NCI-H524 (cell line): ENCODE results near the gene IVD.
"Not testable (repeated sequence)": the region's sequence is repeated elsewhere in the genome, so short reads cannot be mapped to it uniquely, and the experiment has no call there.

ENCODE experiments used
- DNase-seq, 2 experiments: peaks; one replicate each; lab custom pipeline; 2025; lab: John Stamatoyannopoulos, UW

IVD gene

DNA sequence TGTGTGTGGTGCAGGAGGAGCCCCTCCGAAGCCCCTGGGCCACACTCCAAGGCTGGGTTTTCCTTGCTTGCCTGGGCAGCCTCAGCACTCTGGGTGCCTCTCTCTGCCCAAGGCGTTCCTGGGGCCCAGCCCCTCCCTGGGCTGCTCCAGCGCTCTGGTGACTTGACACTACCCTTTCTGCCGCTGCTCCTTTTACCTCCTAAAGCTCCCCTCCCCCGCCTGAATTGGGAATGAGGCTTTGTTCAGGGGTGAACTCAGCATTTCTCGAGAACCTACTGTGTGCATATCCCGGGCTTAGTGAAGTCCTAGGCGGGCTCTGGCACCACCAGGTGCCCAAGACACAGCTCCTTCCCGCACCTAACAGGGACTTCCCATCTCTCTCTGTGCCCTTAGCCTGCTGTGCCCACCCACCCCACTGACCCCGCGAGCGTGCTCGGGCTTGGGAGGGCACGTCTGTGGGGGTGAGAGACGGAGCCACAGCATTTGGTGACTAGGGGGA, 33.9 kb downstream of the IVD start:
- DNase-seq: peak; percentile 21 to 38

DNA sequence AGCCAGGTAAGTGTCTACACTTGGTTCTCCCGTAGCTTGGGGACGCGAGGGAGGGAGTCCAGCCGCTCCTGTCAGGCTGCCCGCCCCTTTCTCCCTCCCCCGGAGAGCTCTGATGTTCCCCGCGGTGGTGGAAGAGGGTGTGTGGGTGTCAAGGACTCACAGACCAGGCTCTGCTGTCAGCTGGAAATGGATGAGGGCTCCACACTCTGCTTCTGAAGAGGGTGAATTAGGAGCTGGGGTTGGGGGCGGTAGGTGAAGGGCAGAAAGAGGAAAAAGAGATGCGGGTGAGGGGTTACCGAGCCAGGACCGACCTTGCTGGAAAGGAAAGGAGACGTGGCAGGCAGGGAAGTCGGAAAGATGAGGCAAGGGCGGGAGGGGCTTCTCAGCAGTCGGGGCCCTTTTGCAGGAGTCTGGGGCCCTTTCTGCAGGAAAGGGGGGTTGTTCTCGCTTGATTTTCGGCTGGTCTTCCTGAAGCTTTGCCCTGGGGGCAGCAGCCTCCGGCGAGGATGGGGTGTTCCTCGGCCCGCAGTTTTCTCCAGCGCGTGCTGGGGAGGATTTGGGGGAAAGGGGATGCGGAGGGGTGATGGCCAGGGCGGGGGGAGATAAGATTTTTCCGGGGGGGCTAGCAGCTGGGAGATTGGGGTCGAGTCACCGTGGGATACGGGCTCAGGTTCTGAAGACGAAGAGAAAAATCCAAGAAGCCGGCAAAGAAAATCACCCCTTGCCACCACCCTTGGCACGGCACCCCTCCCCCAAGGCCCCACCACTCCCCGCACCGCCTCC, 34.6 kb downstream of the IVD start:
- peak; percentile 28 to 64 for DNase-seq

DNA sequence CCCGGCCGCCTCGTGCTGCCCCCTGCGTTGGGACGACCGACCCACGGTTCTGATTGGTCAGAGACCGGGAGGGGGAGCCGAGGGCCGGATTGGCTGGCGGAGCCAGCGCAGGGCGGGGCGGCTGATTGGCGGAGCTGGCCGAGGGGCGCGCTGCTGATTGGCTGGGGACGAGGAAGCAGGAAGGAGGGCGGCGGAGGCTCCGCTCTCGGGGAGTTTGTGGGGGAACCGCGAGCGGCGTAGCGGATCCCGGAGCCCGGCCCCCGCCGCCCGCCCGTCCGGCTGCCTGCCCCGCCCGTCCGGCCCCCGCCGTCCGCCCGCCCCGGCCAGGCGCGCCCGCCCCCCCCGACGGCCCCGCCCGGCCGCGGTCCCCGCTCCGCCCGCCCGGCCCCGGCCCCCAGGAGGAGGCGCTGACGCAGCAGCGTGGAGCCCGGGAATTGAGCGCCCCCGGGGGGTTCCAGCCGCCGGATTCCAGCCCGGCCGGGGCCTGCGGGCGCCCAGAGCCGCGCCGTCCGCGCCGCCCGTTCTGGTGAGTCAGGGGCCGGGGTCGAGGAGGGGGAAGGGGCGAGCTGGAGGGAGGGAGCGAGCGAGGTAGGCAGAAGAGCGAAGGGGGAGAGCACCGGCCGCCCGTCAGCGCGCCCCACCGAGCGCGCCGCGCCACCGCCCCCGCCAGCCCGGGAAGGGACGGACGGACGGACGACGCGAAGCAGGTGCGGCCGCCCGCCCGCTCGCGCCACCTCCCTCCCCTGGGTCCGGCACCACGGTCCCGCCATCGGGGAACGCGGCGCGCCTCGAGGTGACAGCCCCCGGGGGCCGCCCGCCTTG, 35.4 kb downstream of the IVD start, which contains the start of gene BAHD1:
BAHD1 (plus strand) TSS at position 211 of the 822 bp plus-strand sequence. CDS start 17,512 bp downstream, outside the sequence.
- peak; percentile 89 to 97 for DNase-seq

DNA sequence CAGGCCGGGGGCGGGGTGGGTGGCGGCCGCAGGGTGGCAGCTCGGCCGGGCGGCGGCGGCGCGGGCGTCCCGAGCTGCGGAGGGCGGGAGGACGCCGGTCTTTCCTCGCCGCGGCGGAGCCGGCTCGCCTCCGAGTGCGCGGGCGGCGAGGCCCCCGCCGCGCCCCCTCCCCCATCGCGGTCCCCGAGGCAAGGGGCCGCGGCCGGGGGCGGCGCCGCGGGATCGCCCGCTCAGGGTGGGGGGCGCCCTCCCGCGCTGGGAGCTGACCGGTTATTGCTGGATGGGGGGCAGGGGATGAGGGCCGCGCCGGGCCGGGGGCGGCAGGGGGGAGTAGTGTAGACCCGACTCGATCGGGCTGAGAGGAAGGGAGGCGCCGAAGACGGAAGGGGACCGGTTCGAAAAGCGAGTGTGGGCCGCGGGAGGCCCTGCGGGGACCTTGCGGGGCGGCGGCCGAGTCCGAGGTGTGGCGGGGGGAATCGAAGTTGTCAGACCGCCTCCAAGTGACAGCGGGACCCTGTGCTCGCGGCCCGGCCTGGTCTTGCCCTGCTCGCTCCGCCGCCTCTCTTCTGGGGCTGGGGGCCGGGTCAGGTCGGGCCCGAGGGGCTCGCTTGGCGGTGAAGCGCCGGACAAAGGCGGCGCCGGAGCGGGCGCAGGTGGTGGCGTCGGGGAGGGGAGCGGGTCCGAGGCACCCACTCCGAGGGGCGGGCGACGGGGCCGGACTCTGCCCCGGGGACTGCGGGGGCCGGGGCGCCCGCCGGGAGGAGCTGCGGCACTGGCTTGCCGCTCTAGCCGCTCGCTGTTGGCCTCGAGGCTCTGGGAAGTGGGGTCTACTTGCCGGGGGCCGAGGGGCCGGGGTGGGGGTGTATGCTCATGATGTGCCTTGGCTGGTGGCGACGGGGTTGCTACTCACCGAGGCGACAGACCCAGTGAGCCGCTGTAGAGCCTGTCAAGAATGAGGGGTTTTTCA, 36.3 kb downstream of the IVD start:
- DNase-seq: peak in 1 of 2 experiments; percentile 34

DNA sequence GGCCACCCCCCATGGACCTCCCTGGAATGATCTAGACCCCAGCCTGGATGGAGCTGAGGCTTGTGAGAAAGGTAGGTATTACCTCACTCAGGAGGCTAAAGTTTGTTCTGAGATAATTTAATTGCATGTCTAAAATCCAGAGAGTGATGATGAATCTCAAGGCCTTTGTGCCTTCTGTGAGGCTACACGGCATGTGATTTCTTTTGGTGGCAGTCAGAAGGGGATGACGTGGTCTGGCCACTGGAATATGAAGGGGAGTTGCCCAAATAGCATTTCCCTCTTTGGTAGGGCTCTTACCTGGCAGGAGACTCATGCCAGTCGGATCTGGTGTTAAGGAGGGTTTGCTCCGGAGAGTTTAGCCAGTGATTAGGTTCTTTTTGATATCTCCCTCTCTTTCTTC, 37.7 kb downstream of the IVD start:
- DNase-seq: no peak

DNA sequence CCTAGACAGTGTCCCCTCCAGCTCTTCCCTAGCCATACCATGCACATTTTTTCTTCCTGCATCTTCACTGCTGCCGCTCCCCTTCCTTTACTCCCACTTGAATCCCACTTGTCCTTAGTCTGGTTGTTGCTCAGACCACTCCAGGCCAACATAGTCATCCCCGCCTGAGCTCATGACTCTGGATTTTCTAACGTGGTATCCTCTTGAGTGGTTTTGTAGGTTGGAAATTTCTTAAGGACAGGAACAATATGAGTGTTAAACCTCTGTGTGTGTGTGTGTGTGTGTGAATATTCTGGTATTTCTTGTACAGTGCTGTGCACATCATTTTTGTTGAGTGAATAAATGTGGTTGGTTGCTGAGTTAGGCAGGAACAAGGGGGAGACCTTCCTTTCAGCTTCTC, 38.3 kb downstream of the IVD start:
- DNase-seq: no peak

DNA sequence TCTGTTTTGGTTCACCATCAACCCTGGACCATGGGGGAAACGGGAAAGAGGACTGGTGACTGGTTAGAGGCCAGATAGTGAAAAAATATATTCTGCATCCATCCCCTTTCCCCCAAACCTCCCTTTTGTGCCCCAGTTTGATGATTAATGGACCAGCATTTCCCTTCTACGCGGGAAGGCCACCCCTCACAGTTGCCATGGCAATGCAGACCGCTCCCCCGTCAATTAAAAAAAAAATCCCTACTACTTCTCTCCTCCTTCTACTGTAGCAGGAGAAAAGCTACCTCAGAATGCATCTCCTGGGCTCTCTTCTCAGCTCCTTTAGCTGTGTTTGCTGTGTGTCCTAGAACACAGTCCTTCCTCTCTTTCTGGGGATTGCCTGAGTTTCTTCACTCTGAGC, 39.1 kb downstream of the IVD start:
- DNase-seq: no peak

DNA sequence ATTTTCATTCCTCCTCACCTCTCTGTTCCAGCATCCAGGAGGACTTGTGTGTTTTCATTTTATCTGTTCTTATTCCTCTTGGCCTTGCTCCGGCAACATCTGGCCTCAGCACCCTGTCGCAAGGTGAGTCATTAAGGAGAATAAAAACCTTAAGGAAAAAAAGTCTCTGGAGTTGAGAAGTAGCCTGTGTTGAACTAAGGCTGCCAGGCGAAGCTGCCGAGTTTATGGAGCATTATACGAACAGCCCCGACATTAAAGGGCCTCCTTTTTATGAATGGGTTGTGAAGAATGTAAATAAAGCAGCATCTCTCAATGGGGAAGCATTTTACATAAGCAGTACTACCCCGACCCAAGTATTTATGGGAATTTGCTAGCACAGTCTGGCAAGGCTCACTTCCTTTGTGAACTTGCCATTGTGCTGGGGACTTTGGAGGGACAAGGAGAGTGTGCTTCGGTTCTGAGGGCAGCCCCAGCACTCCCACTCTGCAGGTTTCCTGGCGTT, 39.9 kb downstream of the IVD start:
- no peak for DNase-seq

DNA sequence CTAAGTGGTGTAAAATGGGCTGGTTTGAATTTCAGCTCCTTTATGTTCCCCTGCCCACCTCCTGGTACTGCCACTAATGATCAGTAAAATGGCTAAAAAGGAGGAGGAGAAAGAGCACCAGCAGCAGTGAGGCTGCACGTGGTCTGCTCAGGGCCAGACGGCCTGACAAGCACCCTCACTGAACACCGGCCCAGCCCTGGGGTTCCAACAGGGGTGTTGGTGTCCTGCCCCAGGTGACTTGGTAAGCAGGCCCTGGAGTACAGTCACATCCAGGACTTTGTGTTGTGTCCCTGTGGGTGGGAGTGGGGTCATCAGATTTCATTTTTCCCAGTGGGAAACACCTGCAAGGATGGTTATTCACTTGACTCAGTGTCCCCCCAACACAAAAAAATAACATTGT, 40.5 kb downstream of the IVD start:
- no peak for DNase-seq

DNA sequence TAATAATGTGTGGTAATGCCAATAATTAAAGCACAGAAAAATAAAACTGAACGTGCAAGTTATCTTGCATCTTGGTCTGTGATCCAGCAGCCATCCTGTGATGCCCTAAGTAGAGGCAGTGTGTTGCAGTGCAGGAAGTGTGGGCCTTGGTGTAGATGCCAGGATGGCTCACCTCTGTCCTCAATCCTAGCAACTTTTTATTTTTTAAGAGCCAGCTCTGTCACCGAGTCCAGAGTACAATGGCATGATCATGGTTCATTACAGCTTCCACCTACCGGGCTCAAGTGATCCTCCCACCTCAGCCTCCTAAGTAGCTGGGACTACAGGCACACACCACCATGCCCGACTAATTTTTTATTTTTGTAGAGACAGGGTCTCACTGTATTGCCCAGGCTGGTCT, 42.8 kb downstream of the IVD start:
- no peak for DNase-seq

DNA sequence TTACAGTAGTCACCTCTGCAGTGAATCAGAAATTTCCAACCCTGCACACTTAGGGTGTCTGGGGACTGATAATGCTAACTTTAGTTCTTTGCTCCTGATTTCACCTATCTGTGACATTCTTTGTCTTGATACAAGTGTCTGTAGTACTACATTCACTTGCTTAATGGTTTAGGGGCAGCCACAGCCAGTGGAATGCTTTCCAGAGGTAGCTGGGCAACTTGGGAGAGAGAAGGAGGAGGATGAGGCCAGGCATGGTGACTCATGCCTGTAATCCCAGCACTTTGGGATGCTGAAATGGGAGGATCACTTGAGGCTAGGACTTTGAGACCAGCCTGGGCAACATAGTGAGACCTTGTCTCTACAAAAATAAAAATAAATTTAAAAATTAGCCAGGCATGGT, 43.7 kb downstream of the IVD start:
- DNase-seq: no peak

DNA sequence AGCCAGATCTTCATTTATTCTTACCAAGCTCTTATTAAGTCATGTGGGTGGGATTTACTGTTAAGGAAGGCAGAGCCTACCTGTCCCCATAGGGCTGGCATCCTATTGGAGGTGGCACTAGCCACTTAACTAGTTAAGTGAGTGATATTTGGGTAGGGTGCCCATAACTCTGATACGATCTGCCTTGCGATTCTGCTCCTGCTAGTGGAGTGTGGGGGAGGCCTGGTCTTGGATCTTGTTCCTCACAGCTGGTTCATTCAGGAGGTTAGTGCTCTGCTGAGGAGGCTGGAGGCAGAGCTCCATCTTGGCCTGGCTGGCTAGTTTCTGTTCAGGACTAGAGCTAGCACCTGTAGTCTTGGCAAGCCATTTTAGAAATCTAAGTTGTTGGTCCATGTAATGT, 44.5 kb downstream of the IVD start:
- DNase-seq: no peak

DNA sequence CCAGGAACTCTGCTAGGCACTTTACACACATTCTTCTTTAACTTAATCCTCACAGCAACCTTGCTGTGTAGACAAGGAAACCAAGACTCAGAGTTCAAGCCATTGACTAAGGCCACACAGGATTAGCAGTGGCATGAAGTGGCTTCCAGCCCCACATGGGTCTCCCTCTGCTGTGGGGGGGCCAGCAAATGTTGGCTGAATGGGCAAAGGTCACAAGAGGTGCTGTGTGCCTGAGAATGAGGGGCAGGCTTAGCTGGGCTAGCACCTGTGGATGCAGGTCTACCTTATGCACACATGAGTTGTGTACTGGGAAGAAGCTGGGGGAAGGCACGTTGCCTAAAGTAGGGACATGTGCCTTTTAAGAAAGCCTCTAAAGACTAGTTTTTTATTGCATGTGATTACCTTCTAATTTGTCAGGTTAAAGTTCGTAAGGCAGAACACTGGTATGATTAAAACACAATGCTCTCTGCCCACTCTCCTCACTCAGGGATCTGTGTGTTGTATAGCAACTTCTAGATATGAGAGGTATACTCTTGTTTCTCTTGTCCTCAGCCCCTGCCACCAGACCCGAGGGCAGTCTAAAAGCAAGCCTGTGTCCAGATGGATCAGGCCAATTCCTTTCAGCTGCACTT, 46.0 kb downstream of the IVD start:
- DNase-seq: no peak

DNA sequence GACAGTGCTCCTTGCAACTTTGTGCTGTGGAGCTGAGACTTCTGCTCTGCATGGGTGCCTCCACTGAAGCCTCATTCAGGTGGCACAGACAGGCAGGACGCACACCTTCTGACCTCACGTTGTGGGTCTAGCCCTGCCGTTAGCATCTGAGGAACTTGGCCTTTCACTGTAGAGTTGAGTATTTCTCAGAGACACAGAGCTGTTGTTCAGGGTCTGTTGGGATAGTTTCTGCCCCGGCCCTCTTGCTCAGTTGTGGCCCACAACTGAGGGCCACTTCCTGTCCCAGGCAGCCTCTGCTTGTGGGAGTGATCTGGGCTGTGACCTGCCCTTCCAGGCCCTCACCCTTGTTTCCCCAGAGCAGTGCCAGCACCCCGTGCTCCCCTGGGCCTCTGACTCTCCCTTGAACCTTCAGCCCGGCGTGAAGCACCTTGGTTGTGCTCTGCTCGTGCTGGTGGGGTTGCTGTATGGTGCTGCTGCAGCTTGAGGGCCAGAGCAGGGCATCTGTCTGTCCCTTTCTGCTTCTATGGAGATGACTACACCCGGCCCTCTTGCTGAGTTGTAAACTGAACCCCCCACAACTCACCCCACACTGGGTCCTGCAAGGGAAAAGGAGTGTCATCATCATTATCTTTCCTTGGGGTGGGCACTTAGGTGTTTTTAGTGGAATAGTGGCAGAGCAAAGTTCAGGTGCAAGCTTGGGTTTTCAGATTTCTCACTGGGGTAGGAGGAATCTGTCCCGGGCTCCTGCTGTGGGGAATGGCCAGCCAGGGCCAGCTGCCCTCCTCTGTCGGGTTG, 46.9 kb downstream of the IVD start:
- DNase-seq: no peak

DNA sequence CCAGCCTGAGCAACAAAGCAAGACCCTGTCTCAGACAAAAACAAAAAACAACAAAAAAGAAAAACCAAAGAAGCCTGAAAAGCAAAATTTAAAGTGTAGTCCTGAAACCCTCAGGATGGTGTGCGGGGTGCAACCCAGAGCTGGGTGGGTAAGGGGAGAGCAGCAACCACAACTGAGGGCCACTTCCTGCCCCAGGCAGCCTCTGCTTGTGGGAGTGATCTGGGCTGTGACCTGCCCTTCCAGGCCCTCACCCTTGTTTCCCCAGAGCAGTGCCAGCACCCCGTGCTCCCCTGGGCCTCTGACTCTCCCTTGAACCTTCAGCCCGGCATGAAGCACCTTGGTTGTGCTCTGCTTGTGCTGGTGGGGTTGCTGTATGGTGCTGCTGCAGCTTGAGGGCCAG, 48.3 kb downstream of the IVD start:
- not testable (repeated sequence) for DNase-seq

DNA sequence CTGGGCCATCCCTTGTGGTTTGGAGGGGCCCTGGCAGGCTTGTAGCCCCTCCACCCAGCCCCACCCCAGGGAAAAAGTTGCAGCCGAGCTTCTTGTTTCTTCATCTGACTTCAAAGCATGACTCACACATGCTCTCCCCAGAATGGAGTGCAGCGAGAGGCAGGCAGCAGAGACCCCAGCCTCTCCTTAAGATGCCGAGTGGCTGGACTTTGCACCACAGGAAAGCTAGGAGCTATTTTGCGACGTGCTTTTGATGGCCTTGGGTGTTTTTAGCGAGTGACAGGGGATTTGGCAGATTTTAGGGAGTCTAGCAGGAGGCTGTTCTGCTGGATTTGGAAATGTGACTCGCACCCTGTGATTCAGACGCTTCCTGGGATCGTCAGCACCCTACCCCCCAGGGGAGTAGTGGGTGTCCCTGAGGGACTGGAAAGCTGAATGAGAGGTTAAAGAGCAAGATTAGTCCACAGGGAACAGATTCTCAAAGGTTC, 49.4 kb downstream of the IVD start:
- no peak for DNase-seq

DNA sequence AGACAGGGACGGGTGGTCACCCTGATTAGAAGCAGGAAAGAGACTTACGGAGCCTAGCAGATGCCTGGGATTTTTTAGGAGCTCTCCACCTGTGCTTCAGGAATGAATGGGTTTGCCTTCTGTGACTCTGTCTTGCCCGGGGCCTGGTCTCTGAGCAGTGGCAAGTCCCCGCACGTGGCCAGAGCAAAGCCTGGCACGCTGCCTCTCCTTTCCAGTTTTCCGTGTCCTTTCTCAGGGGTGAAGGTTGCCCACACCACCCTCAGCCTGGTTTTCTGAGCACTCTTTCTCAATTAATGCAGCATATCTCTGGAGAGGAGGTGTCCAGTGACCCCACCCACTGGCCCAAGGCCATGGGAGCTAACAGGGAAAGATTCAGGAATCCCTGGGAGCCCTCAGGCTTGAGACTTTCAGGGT, 50.7 kb downstream of the IVD start:
- no peak for DNase-seq

DNA sequence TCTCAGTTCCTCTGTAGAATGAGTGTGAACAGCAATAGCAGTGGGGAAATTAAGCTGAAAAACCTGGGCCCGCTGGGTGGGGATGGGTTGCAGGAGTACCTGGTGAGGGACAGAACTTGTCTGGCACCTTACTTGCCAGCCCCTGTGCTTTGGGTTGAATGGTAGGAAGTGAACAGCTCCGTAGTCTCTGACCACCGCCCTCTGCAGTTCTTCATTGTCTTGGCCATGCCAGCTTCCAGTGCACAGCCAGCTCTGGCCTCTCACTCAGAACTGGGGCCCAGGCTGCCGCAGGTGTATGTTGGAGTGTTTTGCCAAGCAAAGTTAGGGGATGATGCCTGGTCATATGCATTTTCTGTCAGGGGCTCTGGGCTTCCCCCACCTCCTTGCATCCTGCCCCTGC, 51.1 kb downstream of the IVD start:
- no peak for DNase-seq

DNA sequence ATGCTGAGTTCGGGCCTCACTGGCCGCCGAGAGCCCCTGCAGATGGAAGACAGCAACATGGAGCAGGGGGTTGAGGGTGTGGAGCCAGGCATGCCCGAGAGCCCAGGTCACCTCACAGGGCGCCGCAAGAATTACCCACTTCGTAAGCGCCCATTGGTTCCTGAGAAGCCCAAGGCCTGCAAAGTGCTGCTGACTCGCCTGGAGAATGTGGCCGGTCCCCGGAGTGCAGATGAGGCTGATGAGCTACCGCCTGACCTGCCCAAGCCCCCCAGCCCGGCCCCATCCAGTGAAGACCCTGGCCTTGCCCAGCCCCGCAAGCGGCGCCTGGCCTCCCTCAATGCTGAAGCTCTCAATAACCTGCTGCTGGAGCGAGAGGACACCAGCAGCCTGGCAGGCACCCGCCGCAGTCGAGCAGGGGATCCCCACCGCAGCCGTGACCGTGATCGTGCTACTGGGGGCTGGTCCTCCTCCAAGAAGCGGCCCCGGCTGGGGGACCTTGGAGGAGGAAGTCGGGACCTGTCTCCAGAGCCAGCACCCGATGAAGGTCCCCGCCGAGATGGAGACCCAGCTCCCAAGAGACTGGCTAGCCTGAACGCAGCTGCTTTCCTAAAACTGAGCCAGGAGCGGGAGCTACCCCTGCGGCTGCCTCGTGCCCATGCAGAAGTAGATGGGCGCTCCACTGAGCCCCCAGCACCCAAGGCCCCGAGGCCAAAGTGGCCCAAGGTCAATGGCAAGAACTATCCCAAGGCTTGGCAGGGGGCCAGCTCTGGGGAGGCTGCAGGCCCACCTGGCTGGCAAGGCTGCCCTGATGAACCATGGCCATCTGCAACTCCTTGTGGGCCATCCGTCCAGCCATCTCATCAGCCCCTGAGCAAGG, 53.1 kb downstream of the IVD start:
- no peak for DNase-seq
